ENCODE results near the gene CSPG4. TPM values are rescaled to one million over a fixed set of nuclear protein-coding genes. Genes with fewer than 3 reads are reported as not detected.
A peak's percentile ranks its signal among the peaks of the same experiment; 100 is the strongest.
"Not testable (repeated sequence)": the region's sequence is repeated elsewhere in the genome, so short reads cannot be mapped to it uniquely, and the experiment has no call there.

CSPG4 gene
- total RNA-seq, 6 experiments from 2014 or later = 0.12 to 0.29 (median 0.20) TPM

DNA sequence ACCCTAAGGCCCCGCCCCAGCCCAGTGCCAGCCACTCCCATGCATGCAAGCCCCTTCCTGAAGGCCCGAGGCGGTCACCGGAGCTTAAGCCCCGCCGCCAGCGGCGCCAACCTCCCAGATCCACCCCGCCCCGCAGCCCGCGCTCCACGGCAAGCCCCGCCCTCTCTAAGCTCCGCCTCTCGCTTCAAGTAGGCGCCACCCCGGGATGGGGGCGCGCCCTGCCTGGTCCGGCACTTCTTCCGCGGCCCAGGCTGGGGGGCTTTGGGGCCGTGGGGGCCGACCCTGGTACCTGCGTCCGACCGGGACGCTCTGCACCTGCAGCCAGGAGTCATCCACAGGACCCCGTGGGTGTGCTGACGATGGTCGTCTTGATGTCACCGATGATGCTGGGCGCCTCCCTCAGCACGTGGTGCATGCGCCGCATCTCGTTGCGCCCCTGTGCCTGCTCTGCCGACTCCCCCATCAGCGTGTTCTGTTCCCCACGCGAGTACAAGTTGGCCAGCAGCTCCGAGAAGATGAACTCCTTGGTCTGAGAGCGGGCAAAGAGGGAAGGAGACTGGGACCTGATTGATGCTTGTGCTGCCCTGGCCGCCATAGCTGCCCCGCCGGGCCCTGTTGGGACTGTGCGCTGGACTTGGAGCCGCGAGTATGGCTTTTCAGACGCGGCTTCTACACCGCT is 26.1 kb upstream of the CSPG4 start:
- Histone ChIP-seq H3K27me3 (no peaks in the 10 kb centered on the region), H3K4me1 (no peaks in the 10 kb centered on the region), H3K36me3 (no peaks in the 10 kb centered on the region), H3K27ac (no peak overlapping the region), H3K4me3 (peak overlapping the region; percentile 65 to 81 (median 73)), H3K9me3 (no peaks in the 10 kb centered on the region)
- ATAC-seq = peak; percentile 99 to 100 (median 99)
- intact Hi-C loops (cut with DNase I) = no loop called here
- TF ChIP-seq POLR2A (IDR thresholded peaks at IDR 0.05) = no peak
- TF ChIP-seq, protein P1, sequence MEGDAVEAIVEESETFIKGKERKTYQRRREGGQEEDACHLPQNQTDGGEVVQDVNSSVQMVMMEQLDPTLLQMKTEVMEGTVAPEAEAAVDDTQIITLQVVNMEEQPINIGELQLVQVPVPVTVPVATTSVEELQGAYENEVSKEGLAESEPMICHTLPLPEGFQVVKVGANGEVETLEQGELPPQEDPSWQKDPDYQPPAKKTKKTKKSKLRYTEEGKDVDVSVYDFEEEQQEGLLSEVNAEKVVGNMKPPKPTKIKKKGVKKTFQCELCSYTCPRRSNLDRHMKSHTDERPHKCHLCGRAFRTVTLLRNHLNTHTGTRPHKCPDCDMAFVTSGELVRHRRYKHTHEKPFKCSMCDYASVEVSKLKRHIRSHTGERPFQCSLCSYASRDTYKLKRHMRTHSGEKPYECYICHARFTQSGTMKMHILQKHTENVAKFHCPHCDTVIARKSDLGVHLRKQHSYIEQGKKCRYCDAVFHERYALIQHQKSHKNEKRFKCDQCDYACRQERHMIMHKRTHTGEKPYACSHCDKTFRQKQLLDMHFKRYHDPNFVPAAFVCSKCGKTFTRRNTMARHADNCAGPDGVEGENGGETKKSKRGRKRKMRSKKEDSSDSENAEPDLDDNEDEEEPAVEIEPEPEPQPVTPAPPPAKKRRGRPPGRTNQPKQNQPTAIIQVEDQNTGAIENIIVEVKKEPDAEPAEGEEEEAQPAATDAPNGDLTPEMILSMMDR (IDR thresholded peaks at IDR 0.05) = no peak
- WGBS (ENCODE audit: insufficient coverage, low coverage, low lambda C conversion rate, missing lambda C conversion rate) = 42% methylated on average over 8 of the region's 54 CpGs
- DNase-seq = peak; percentile 95 to 96 (median 96)

DNA sequence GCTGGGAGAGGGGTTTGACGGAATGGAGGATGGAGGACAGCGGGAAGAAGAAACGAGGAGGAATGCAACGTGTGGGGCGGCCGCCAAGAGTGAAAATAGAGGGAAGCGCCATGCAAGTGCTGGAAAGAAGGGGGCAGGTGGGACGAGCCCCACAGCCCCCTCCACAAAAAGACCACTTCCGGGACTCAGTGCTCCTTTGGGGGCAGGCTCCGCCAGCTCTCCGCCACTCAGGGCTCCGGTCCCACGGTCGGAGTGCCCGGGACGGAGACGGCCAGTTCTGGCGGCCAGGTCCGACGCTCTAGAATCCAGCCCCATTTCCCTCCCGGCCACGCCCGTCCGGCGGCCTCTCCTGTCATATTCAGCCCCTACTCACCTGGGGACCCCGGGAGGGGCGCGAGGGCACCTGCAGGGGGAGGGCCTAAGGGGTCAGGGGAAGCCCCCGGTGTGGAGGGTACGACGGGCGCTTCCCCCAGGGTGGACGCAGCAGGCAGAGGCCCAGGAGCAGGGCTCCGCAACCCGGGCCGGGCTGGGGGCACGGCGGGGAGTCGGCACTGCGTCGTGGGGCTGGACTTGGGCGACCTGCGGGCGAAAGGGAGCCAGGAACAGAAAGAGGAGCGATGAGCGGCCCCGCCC is 25.5 kb upstream of the CSPG4 start:
- no peaks in the 10 kb centered on the region for H3K9me3 ChIP-seq
- H3K27ac ChIP-seq = no peak overlapping the region
- WGBS (ENCODE audit: insufficient coverage, low coverage, low lambda C conversion rate, missing lambda C conversion rate) = 14% methylated on average over 2 of the region's 47 CpGs
- ATAC-seq = peak; percentile 19 to 41 (median 22)
- H3K36me3 ChIP-seq = no peaks in the 10 kb centered on the region
- intact Hi-C loops (cut with DNase I) = no loop called here
- H3K4me3 ChIP-seq = peak overlapping the region; percentile 65 to 81 (median 73)
- no peak for DNase-seq
- no peak for TF ChIP-seq POLR2A (IDR thresholded peaks at IDR 0.05)
- TF ChIP-seq, protein P1 (IDR thresholded peaks at IDR 0.05) = no peak
- no peaks in the 10 kb centered on the region for H3K4me1 ChIP-seq
- no peaks in the 10 kb centered on the region for H3K27me3 ChIP-seq

DNA sequence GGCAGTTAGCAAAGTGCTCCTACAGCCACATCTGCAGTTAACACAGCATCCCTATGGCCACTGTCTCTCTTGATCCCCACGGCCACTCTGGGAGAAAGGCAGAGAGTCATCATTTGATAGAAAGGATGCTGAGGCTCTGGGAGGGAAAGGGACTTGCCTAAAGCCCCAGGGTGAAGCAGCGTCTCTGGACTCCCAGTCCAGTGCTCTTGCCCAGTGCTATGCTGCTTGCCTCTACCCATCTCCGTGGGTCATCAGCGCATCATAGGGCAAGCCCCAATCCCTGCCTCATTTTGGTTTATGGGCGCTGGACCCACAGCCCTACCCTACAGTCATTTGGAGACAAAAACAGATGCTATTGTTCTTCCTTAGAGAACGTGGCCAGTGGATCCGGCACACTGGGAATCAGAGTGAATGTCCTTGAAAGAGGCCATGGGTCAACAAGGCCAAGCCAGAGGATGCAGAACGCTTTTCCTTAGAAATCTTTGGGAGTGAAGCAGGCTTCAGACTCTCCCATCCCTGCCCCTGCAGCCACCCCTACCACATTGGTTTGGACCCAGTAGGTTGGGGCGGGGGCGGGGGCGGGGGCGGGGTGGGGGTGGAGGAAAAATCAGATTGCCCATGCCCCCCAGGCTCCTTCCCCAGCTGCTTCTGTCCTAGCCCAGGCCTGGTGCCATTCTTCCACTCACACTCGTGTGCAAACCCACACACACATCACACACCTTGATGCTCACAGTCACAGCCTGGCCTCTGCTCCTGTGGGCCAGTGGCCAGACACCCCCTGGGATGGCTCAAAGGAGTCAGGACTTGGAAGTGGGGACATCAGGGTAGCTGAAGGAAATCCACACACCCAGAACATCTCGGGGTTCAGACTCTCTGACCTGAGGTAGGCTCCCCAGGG is 24.7 kb upstream of the CSPG4 start:
- H3K9me3 ChIP-seq; ATAC-seq; H3K27ac ChIP-seq; H3K27me3 ChIP-seq; DNase-seq; intact Hi-C loops (cut with DNase I); H3K36me3 ChIP-seq; H3K4me1 ChIP-seq: not testable (repeated sequence)
- peak overlapping the region; percentile 65 to 81 (median 73) for H3K4me3 ChIP-seq
- 63% methylated on average over 7 of the region's 14 CpGs for WGBS (ENCODE audit: insufficient coverage, low coverage, low lambda C conversion rate, missing lambda C conversion rate)

DNA sequence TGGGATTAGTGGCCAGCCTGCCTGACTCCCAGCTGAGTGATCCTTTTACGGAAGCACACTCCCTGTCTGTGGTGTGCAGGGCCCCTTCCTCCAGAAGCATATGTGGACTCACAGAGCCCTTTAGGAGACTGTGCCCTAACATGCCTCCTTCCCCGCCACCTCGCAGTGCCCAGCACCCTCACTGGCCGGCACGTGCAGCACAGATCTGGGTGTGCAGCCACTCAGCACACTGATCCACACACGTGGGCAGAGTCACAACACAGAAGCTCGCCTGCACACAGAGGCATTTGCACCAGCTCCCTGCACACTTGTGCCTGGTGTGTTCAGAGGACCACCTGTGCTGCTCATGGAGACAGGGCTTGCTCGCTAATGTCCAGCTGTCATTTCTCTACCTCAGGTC is 23.6 kb upstream of the CSPG4 start:
- Histone ChIP-seq H3K27ac (no peak overlapping the region), H3K4me1 (no peaks in the 10 kb centered on the region), H3K4me3 (no peak overlapping the region), H3K36me3 (no peaks in the 10 kb centered on the region), H3K9me3 (no peaks in the 10 kb centered on the region), H3K27me3 (no peaks in the 10 kb centered on the region)
- no peak for TF ChIP-seq POLR2A (IDR thresholded peaks at IDR 0.05)
- TF ChIP-seq, protein P1 (IDR thresholded peaks at IDR 0.05) = no peak
- WGBS (ENCODE audit: insufficient coverage, low coverage, low lambda C conversion rate, missing lambda C conversion rate) = no CpG with 5 or more reads among the region's 8 CpGs
- ATAC-seq = no peak
- intact Hi-C loops (cut with DNase I) = no loop called here
- no peak for DNase-seq

DNA sequence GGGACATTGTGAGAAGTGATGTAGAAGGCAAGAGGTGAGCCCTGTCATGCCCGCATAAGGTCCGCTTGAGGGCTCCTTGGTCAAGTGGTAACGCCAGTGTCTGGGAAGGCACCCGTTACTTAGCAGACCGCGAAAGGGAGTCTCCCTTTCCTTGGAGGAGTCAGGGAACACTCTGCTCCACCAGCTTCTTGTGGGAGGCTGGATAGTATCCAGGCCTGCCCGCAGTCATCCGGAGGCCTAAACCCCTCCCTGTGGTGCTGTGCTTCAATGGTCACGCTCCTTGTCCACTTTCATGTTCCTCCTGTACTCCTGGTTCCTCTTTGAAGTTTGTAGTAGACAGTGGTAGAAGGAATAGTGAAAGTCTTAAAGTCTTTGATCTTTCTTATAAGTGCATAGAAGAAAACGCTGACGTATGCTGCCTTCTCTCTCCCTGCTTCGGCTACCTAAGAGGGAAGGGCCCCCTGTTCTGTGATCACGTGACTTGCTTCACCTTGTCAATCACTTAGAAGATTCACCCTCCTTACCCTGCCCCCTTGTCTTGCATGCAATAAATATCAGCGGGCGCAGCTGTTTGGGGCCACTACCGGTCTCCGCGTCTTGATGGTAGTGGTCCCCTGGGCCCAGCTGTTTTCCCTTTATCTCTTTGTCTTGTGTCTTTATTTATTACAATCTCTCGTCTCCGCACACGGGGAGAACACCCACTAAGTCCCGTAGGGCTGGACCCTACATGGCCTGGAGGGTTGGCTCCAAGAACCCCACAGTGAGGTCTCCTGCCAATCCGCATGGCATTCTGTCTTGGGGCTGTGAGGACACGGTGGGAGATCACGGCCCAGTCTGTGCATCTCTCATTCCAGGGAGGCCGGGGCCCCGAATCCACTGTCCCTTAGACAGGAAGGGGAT is 22.5 kb upstream of the CSPG4 start:
- DNase-seq = peak in 1 of 3 donors; percentile 15
- H3K4me3 ChIP-seq; intact Hi-C loops (cut with DNase I); ATAC-seq; H3K9me3 ChIP-seq; H3K27me3 ChIP-seq; H3K27ac ChIP-seq; H3K36me3 ChIP-seq; H3K4me1 ChIP-seq: not testable (repeated sequence)
- WGBS (ENCODE audit: insufficient coverage, low coverage, low lambda C conversion rate, missing lambda C conversion rate) = 85% methylated on average over 14 of the region's 27 CpGs

Measured in right lobe of liver (tissue), 6 donors.